ENCODE results near the gene KRTAP10-1. TPM values are rescaled to one million over a fixed set of nuclear protein-coding genes. Genes with fewer than 3 reads are reported as not detected.
"Not testable (repeated sequence)": the region's sequence is repeated elsewhere in the genome, so short reads cannot be mapped to it uniquely, and the experiment has no call there.

Gene KRTAP10-1
- total RNA-seq, 2 donors from 2014 or later: not detected

- Histone ChIP-seq H3K9me3 (no peaks in the 10 kb centered on the region), H3K36me3 (no peaks in the 10 kb centered on the region), H3K9ac (ENCODE audit: low read depth in 2 of 2, low read length in 2 of 2) (no peak overlapping the region), H3K4me3 (no peak overlapping the region), H3K27ac (no peak overlapping the region), H3K27me3 (no peaks in the 10 kb centered on the region), H3K4me1 (no peaks in the 10 kb centered on the region)
- TF ChIP-seq CTCF (IDR thresholded peaks at IDR 0.05): no peak
- intact Hi-C loops (cut with DNase I): no loop called here
- DNase-seq: no peak
Observed at GRCh38 chr21:44552136-44552535, 12.1 kb upstream of the KRTAP10-1 start.

- DNase-seq: no peak
- TF ChIP-seq CTCF (IDR thresholded peaks at IDR 0.05): no peak
- H3K27me3 ChIP-seq: no peaks in the 10 kb centered on the region
- H3K9ac ChIP-seq (ENCODE audit: low read depth in 2 of 2, low read length in 2 of 2): no peak within 1 kb of the TSS
- intact Hi-C loops (cut with DNase I): no loop called here
- no peaks in the 10 kb centered on the region for H3K4me1 ChIP-seq
- no peak within 1 kb of the TSS for H3K4me3 ChIP-seq
- no peak within 1 kb of the TSS for H3K27ac ChIP-seq
- no peaks in the 10 kb centered on the region for H3K36me3 ChIP-seq
- no peaks in the 10 kb centered on the region for H3K9me3 ChIP-seq
Observed at GRCh38 chr21:44551340-44551961, 11.5 kb upstream of the KRTAP10-1 start, which contains the start of gene KRTAP10-2. KRTAP10-2 (minus strand) TSS chr21:44551505; CDS start chr21:44551458, 47 bp downstream.

GRCh38 chr21:44550807-44551206 lies 10.8 kb upstream of the KRTAP10-1 start:
- H3K9me3 ChIP-seq: no peaks in the 10 kb centered on the region
- intact Hi-C loops (cut with DNase I): no loop called here
- no peak for TF ChIP-seq CTCF (IDR thresholded peaks at IDR 0.05)
- no peak for DNase-seq
- no peaks in the 10 kb centered on the region for H3K4me1 ChIP-seq
- no peak overlapping the region for H3K27ac ChIP-seq
- no peak overlapping the region for H3K9ac ChIP-seq (ENCODE audit: low read depth in 2 of 2, low read length in 2 of 2)
- H3K4me3 ChIP-seq: no peak overlapping the region
- H3K27me3 ChIP-seq: no peaks in the 10 kb centered on the region
- H3K36me3 ChIP-seq: no peaks in the 10 kb centered on the region

- H3K9me3 ChIP-seq; H3K4me3 ChIP-seq; H3K36me3 ChIP-seq; H3K4me1 ChIP-seq; H3K27ac ChIP-seq; DNase-seq; H3K27me3 ChIP-seq; intact Hi-C loops (cut with DNase I); H3K9ac ChIP-seq (ENCODE audit: low read depth in 2 of 2, low read length in 2 of 2): not testable (repeated sequence)
Observed at GRCh38 chr21:44550285-44550684, 10.3 kb upstream of the KRTAP10-1 start.

GRCh38 chr21:44549525-44550211 lies 9.7 kb upstream of the KRTAP10-1 start:
- Histone ChIP-seq H3K4me1 (no peaks in the 10 kb centered on the region), H3K9ac (ENCODE audit: low read depth in 2 of 2, low read length in 2 of 2) (no peak overlapping the region), H3K4me3 (no peak overlapping the region), H3K36me3 (no peaks in the 10 kb centered on the region), H3K27me3 (no peaks in the 10 kb centered on the region), H3K27ac (no peak overlapping the region), H3K9me3 (no peaks in the 10 kb centered on the region)
- intact Hi-C loops (cut with DNase I): no loop called here
- no peak for TF ChIP-seq CTCF (IDR thresholded peaks at IDR 0.05)
- no peak for DNase-seq

- H3K27ac ChIP-seq: no peak overlapping the region
- H3K4me3 ChIP-seq: no peak overlapping the region
- no peaks in the 10 kb centered on the region for H3K27me3 ChIP-seq
- no peaks in the 10 kb centered on the region for H3K4me1 ChIP-seq
- no peak for DNase-seq
- no peak for TF ChIP-seq CTCF (IDR thresholded peaks at IDR 0.05)
- H3K9ac ChIP-seq (ENCODE audit: low read depth in 2 of 2, low read length in 2 of 2): no peak overlapping the region
- intact Hi-C loops (cut with DNase I): no loop called here
- H3K36me3 ChIP-seq: no peaks in the 10 kb centered on the region
- no peaks in the 10 kb centered on the region for H3K9me3 ChIP-seq
Observed at GRCh38 chr21:44548922-44549321, 8.9 kb upstream of the KRTAP10-1 start.

All from colonic mucosa (tissue), 4 donors.